Neural progenitor cell (in vitro differentiated cells): ENCODE measurements around the gene TRIM51.

Experiments used
- EZH2 ChIP-seq: fragments of 200-600 bp; sonication (generic); IDR thresholded peaks from 2 replicates; pipeline ENCODE4 v1.6.1; 2017; ENCODE audit warnings: antibody characterized with exemption, mild to moderate bottlenecking, moderate library complexity
- EZH2phosphoT487 ChIP-seq: fragments of 200-600 bp; sonication (generic); IDR thresholded peaks from 2 replicates; pipeline ENCODE4 v1.6.1; 2017; ENCODE audit warnings: antibody characterized with exemption
- TF ChIP-seq, protein P1 (sequence below): fragments of 200-600 bp; sonication (generic); IDR thresholded peaks from 2 replicates; pipeline ENCODE4 v1.5.1; 2017; ENCODE audit warnings: antibody characterized with exemption, mild to moderate bottlenecking

DNA sequence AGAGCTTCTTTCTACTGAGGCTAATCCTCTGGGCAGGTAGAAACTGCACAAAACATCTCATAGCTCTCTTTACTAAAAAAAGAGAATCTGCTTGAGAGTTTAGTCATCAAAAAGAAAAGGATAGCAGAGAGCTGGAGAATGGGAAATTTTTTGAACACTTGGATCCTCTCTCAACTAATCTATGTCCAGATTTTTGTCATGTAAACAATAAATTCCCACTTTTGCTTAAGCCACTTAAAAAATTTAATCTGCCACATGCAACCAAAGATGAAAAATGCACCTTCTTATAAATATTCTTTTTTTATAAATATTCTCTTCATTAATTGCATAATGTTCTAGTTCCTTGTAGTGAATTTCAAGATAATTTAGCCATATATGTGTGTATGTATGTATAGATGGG lies 34.1 kb upstream of the TRIM51 start:
- TF ChIP-seq, protein P1, sequence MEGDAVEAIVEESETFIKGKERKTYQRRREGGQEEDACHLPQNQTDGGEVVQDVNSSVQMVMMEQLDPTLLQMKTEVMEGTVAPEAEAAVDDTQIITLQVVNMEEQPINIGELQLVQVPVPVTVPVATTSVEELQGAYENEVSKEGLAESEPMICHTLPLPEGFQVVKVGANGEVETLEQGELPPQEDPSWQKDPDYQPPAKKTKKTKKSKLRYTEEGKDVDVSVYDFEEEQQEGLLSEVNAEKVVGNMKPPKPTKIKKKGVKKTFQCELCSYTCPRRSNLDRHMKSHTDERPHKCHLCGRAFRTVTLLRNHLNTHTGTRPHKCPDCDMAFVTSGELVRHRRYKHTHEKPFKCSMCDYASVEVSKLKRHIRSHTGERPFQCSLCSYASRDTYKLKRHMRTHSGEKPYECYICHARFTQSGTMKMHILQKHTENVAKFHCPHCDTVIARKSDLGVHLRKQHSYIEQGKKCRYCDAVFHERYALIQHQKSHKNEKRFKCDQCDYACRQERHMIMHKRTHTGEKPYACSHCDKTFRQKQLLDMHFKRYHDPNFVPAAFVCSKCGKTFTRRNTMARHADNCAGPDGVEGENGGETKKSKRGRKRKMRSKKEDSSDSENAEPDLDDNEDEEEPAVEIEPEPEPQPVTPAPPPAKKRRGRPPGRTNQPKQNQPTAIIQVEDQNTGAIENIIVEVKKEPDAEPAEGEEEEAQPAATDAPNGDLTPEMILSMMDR: no peak
- TF ChIP-seq EZH2: no peak
- TF ChIP-seq EZH2phosphoT487: no peak
